Measurements from ENCODE around the gene SEMA3E.
"Not testable (repeated sequence)": the region's sequence is repeated elsewhere in the genome, so short reads cannot be mapped to it uniquely, and the experiment has no call there.

The SEMA3E gene

GRCh38 chr7:83459930-83460653 is 188.8 kb downstream of the SEMA3E start:
- not testable (repeated sequence) for DNase-seq (ENCODE audit: low read depth in 1 of 2, low spot score in 1 of 2); H3K27ac ChIP-seq (replicated peaks); H3K4me3 ChIP-seq (replicated peaks; ENCODE audit: insufficient read depth, low read length); H3K27me3 ChIP-seq (ENCODE audit: insufficient read depth, poor library complexity, severe bottlenecking)

DNA sequence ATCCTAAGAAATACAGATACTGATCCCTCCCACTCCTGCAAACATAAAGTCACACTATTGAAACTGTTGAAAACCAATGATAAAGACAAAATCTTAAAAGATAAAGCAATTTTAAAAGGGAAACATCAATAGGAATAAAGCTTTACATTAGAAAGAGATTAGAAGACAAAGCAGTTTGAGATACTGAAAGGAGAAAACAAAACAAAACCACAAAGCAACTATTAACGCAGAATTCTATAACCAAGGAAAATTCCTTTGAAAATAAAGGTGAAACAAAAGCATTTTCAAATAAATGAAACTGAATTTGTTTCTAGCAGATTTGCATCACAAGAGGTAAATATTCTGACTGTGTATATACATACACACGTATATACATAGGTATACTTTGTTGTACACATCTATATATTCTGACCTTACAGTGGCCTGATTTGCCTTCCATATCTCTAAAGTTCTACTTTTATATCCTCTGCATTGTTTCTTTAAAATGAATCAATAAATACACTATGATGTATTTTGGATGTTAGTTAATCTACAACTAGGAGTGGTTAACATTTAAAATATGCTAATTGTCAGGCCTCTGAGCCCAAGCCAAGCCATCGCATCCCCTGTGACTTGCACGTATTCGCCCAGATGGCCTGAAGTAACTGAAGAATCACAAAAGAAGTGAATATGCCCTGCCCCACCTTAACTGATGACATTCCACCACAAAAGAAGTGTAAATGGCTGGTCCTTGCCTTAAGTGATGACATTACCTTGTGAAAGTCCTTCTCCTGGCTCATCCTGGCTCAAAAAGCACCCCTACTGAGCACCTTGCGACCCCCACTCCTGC is 189.6 kb downstream of the SEMA3E start:
- DNase-seq (ENCODE audit: low read depth in 1 of 2, low spot score in 1 of 2); H3K27ac ChIP-seq (replicated peaks); H3K27me3 ChIP-seq (ENCODE audit: insufficient read depth, poor library complexity, severe bottlenecking); H3K4me3 ChIP-seq (replicated peaks; ENCODE audit: insufficient read depth, low read length): not testable (repeated sequence)

GRCh38 chr7:83457022-83457892 is 191.7 kb downstream of the SEMA3E start:
- TF ChIP-seq CTCF (IDR thresholded peaks at IDR 0.05; ENCODE audit: insufficient read depth, low read length): no peak
- TF ChIP-seq SPI1 (IDR thresholded peaks at IDR 0.05; ENCODE audit: borderline replicate concordance, low read depth): no peak
- no peak for TF ChIP-seq POLR2AphosphoS5 (IDR thresholded peaks at IDR 0.05; ENCODE audit: low read depth)
- no peak for TF ChIP-seq GABPA (IDR thresholded peaks at IDR 0.05; ENCODE audit: low read depth)
- TF ChIP-seq, protein P1, sequence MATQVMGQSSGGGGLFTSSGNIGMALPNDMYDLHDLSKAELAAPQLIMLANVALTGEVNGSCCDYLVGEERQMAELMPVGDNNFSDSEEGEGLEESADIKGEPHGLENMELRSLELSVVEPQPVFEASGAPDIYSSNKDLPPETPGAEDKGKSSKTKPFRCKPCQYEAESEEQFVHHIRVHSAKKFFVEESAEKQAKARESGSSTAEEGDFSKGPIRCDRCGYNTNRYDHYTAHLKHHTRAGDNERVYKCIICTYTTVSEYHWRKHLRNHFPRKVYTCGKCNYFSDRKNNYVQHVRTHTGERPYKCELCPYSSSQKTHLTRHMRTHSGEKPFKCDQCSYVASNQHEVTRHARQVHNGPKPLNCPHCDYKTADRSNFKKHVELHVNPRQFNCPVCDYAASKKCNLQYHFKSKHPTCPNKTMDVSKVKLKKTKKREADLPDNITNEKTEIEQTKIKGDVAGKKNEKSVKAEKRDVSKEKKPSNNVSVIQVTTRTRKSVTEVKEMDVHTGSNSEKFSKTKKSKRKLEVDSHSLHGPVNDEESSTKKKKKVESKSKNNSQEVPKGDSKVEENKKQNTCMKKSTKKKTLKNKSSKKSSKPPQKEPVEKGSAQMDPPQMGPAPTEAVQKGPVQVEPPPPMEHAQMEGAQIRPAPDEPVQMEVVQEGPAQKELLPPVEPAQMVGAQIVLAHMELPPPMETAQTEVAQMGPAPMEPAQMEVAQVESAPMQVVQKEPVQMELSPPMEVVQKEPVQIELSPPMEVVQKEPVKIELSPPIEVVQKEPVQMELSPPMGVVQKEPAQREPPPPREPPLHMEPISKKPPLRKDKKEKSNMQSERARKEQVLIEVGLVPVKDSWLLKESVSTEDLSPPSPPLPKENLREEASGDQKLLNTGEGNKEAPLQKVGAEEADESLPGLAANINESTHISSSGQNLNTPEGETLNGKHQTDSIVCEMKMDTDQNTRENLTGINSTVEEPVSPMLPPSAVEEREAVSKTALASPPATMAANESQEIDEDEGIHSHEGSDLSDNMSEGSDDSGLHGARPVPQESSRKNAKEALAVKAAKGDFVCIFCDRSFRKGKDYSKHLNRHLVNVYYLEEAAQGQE (IDR thresholded peaks at IDR 0.05; ENCODE audit: insufficient replicate concordance, low read depth): no peak
- Histone ChIP-seq H3K27me3 (ENCODE audit: insufficient read depth, poor library complexity, severe bottlenecking) (no peaks in the 10 kb centered on the region), H3K27ac (replicated peaks) (no peak overlapping the region), H3K4me3 (replicated peaks; ENCODE audit: insufficient read depth, low read length) (no peak overlapping the region)
- no peak for DNase-seq (ENCODE audit: low read depth in 1 of 2, low spot score in 1 of 2)

GRCh38 chr7:83456413-83456812 is 192.5 kb downstream of the SEMA3E start:
- Histone ChIP-seq H3K27me3 (ENCODE audit: insufficient read depth, poor library complexity, severe bottlenecking) (no peaks in the 10 kb centered on the region), H3K27ac (replicated peaks) (no peak overlapping the region), H3K4me3 (replicated peaks; ENCODE audit: insufficient read depth, low read length) (no peak overlapping the region)
- TF ChIP-seq SPI1 (IDR thresholded peaks at IDR 0.05; ENCODE audit: borderline replicate concordance, low read depth) (no peak), GABPA (IDR thresholded peaks at IDR 0.05; ENCODE audit: low read depth) (no peak), POLR2AphosphoS5 (IDR thresholded peaks at IDR 0.05; ENCODE audit: low read depth) (no peak), CTCF (IDR thresholded peaks at IDR 0.05; ENCODE audit: insufficient read depth, low read length) (no peak)
- TF ChIP-seq, protein P1 (IDR thresholded peaks at IDR 0.05; ENCODE audit: insufficient replicate concordance, low read depth): no peak
- no peak for DNase-seq (ENCODE audit: low read depth in 1 of 2, low spot score in 1 of 2)
